Adrenal gland (tissue), 5 donors: ENCODE measurements around the gene SRPRB.

ENCODE experiments used
- POLR2A ChIP-seq, 2 donors: fragments of 450-650 bp; IDR thresholded peaks; one replicate each; pipeline ENCODE4 v1.6.1; 2017; ENCODE audit warnings: antibody characterized with exemption in 2 of 2, mild to moderate bottlenecking in 2 of 2, moderate library complexity in 1 of 2
- TF ChIP-seq, protein P1 (sequence below), 6 experiments: fragments of 450-650 bp in 4 of 6; fragments of 200-600 bp in 2 of 6; sonication (generic) in 1 of 6; IDR thresholded peaks; 1 replicate in 5 of 6; 2 replicates in 1 of 6; pipeline versions ENCODE4 v1.5.1 to v1.8.0; 2016 to 2021; ENCODE audit warnings: antibody characterized with exemption in 6 of 6, mild to moderate bottlenecking in 2 of 6, moderate library complexity in 1 of 6
- donor health status: DM: no; HTN: no; CAD: no.

- TF ChIP-seq POLR2A (IDR thresholded peaks at IDR 0.05): no peak
- TF ChIP-seq, protein P1, sequence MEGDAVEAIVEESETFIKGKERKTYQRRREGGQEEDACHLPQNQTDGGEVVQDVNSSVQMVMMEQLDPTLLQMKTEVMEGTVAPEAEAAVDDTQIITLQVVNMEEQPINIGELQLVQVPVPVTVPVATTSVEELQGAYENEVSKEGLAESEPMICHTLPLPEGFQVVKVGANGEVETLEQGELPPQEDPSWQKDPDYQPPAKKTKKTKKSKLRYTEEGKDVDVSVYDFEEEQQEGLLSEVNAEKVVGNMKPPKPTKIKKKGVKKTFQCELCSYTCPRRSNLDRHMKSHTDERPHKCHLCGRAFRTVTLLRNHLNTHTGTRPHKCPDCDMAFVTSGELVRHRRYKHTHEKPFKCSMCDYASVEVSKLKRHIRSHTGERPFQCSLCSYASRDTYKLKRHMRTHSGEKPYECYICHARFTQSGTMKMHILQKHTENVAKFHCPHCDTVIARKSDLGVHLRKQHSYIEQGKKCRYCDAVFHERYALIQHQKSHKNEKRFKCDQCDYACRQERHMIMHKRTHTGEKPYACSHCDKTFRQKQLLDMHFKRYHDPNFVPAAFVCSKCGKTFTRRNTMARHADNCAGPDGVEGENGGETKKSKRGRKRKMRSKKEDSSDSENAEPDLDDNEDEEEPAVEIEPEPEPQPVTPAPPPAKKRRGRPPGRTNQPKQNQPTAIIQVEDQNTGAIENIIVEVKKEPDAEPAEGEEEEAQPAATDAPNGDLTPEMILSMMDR (IDR thresholded peaks at IDR 0.05): no peak
These were observed 50.2 kb downstream of the SRPRB start for GRCh38 chr3:133855772-133856171.
